K562 (cell line): ENCODE measurements around the gene DEDD. TPM values are rescaled to one million over a fixed set of nuclear protein-coding genes. Genes with fewer than 3 reads are reported as not detected.

ENCODE experiments used
- ATAC-seq: fragments of 200-7000 bp; cut with Tn5 transposase; 3 replicates; pipeline ENCODE4 v1.9.1; 2020; ENCODE audit warnings: moderate library complexity
- BruUV-seq: library from RNA; stranded (reverse); fragments of 400-500 nt; replicated peaks from 2 replicates; lab custom pipeline; 2021; lab: Mats Ljungman, UMichigan
- CTCF ChIA-PET: fragments of 300-600 bp; formaldehyde crosslinking; extraction: SDS; loops from one replicate; lab custom pipeline; 2021; ENCODE audit warnings: low intra/inter-chr PET ratio; lab: Yijun Ruan, JAX
- POLR2A ChIA-PET: fragments of 300-600, 350-650 bp; sonication (Branson Sonifier 250); formaldehyde crosslinking; extraction: SDS; loops from one replicate; lab custom pipeline; 2021; ENCODE audit warnings: antibody characterized with exemption, inconsistent platforms; lab: Yijun Ruan, JAX
- DNase-seq, 4 experiments: peaks; one replicate each; pipeline versions ENCODE4 v3.0.0 to v3.0.0-alpha.2; 2011 to 2018; ENCODE audit warnings: low spot score in 3 of 4, mixed read lengths in 3 of 4; ENCODE audit errors: extremely low read depth in 1 of 4
- FAIRE-seq: peaks from 2 replicates; lab custom pipeline; 2011; peaks lifted over from hg19 to GRCh38; lab: Jason Lieb, UNC
- H2AFZ ChIP-seq: 2 replicates; pipeline ENCODE4 v1.6.0; 2011; ENCODE audit warnings: low read depth, low read length, control low read depth, inconsistent platforms
- H3K27ac ChIP-seq: fragments of 200-600 bp; 3 replicates; pipeline ENCODE4 v1.8.0; 2011; ENCODE audit warnings: low read depth, mild to moderate bottlenecking, control low read depth, inconsistent platforms, low read length, moderate library complexity, mixed read lengths; ENCODE audit errors: extremely low read depth
- H3K27me3 ChIP-seq, 2 experiments: fragments of 300-600 bp in 1 of 2; 2 replicates in 1 of 2; 3 replicates in 1 of 2; pipeline versions ENCODE4 v1.6.0 to v1.8.0; 2011; ENCODE audit warnings: inconsistent platforms in 2 of 2, low read length in 2 of 2, mild to moderate bottlenecking in 1 of 2, mixed read lengths in 1 of 2, moderate library complexity in 1 of 2; ENCODE audit not compliant: control insufficient read depth in 2 of 2, insufficient read depth in 2 of 2
- H3K36me3 ChIP-seq: fragments of 300-600 bp; 3 replicates; pipeline ENCODE4 v1.8.0; 2011; ENCODE audit warnings: mild to moderate bottlenecking, low read length, inconsistent platforms; ENCODE audit not compliant: control insufficient read depth, insufficient read depth
- H3K4me1 ChIP-seq, 2 experiments: fragments of 200-600 bp in 1 of 2; replicated peaks in 1 of 2; 2 replicates in 1 of 2; 3 replicates in 1 of 2; pipeline versions ENCODE4 v1.5.1 to v1.8.0; 2011; ENCODE audit warnings: inconsistent platforms in 2 of 2, low read length in 2 of 2, mild to moderate bottlenecking in 1 of 2, mixed read lengths in 1 of 2, moderate library complexity in 1 of 2; ENCODE audit not compliant: control insufficient read depth in 2 of 2, insufficient read depth in 2 of 2
- H3K4me2 ChIP-seq: 2 replicates; pipeline ENCODE4 v1.6.1; 2011; ENCODE audit warnings: low read length, control low read depth, inconsistent platforms, mixed read lengths; ENCODE audit not compliant: insufficient read depth
- H3K4me3 ChIP-seq: fragments of 200-600 bp; sonication (generic), shearing (Covaris generic); 2 replicates; pipeline ENCODE4 v1.5.1; 2016; ENCODE audit warnings: control low read depth, inconsistent platforms
- H3K79me2 ChIP-seq: fragments of 200-600 bp; 3 replicates; pipeline ENCODE4 v1.8.0; 2011; ENCODE audit warnings: low read length, inconsistent platforms; ENCODE audit not compliant: control insufficient read depth, insufficient read depth
- H3K9ac ChIP-seq, 2 experiments: 2 replicates each; pipeline versions ENCODE4 v1.6.0 to v1.6.1; 2011; ENCODE audit warnings: low read depth in 2 of 2, low read length in 2 of 2, control low read depth in 1 of 2, inconsistent platforms in 1 of 2, mild to moderate bottlenecking in 1 of 2, mixed read lengths in 1 of 2; ENCODE audit not compliant: insufficient read depth in 1 of 2
- H3K9me1 ChIP-seq: one replicate; pipeline ENCODE4 v1.6.0; 2011; ENCODE audit warnings: inconsistent platforms, mild to moderate bottlenecking, low read length, moderate library complexity; ENCODE audit not compliant: control insufficient read depth, insufficient read depth
- H3K9me3 ChIP-seq: replicated peaks from 2 replicates; pipeline ENCODE4 v1.5.1; 2011; ENCODE audit warnings: low read depth, low read length, inconsistent platforms; ENCODE audit not compliant: control insufficient read depth, insufficient read depth
- H4K20me1 ChIP-seq: replicated peaks from 2 replicates; pipeline ENCODE4 v1.6.1; 2011; ENCODE audit warnings: low read length, inconsistent platforms, mixed read lengths; ENCODE audit not compliant: control insufficient read depth, insufficient read depth
- RBFOX2 ChIP-seq: fragments of 200-400 bp; formaldehyde crosslinking; IDR thresholded peaks from 2 replicates; pipeline ENCODE4 v1.6.1; 2017; ENCODE audit warnings: low read depth, mild to moderate bottlenecking, low read length, moderate library complexity
- TFAM ChIP-seq: fragments of 250-450 bp; sonication (Bioruptor Pico); conservative IDR thresholded peaks from 2 replicates; pipeline ENCODE4 v1.5.0; 2021; ENCODE audit warnings: mild to moderate bottlenecking, moderate library complexity
- whole genome bisulfite sequencing: fragments of 100-300 bp; shearing (Covaris generic); methylation state at CpG from one replicate; pipeline ENCODE4 v1.1.6; 2016; ENCODE audit warnings: low coverage, mixed read lengths; ENCODE audit not compliant: insufficient coverage; ENCODE audit errors: missing lambda C conversion rate; 5-methylcytosine and 5-hydroxymethylcytosine counted together
- in situ Hi-C: fragments of 300-500 bp; cut with MboI; formaldehyde crosslinking; loops from 4 replicates; pipeline ENCODE4 v1.15.0; 2018; ENCODE audit warnings: inconsistent platforms, mixed read lengths
- intact Hi-C: fragments of 100-400 bp; cut with micrococcal nuclease; formaldehyde crosslinking; loops from 2 replicates; pipeline ENCODE4 v1.14.2; 2022
- polyA plus RNA-seq, 8 experiments: library from polyadenylated mRNA; depleted of rRNA in 4 of 8; stranded (reverse) in 5 of 8; unstranded in 3 of 8; fragments of >200 nt; fragmentation: Nextera tagmentation in 2 of 8; fragmentation: Illumina TruSeq in 1 of 8; extraction: Ambion mirVana in 2 of 8; extraction: Trizol in 1 of 8; gene quantifications; 2 replicates each; pipeline versions ENCODE4 v1.2.1 to v1.2.3, GENCODE V29; 2011 to 2014; ENCODE audit warnings: inconsistent platforms in 1 of 8, missing spikeins in 1 of 8
- total RNA-seq, 7 experiments: library from RNA; depleted of rRNA in 6 of 7; stranded (reverse); fragments of >200 nt in 6 of 7; fragmentation: Illumina TruSeq in 2 of 7; extraction: Trizol in 2 of 7; gene quantifications; 2 replicates each; pipeline versions ENCODE4 v1.2.1 to v1.2.3, GENCODE V29; 2011 to 2021; ENCODE audit warnings: low replicate concordance in 1 of 7
- TF ChIP-seq, protein P1 (sequence below), 2 experiments: fragments of 450-650 bp; IDR thresholded peaks; 2 replicates each; pipeline ENCODE4 v1.6.1; 2018; ENCODE audit warnings: mild to moderate bottlenecking in 2 of 2, low read depth in 1 of 2; ENCODE audit not compliant: partially characterized antibody in 2 of 2
- TF ChIP-seq, protein P2 (sequence below), 3 experiments: IDR thresholded peaks in 2 of 3; conservative IDR thresholded peaks in 1 of 3; 2 replicates each; pipeline ENCODE4 v1.5.1; 2011 to 2012; ENCODE audit warnings: low read length in 3 of 3, mild to moderate bottlenecking in 3 of 3, control low read depth in 2 of 3, improper control_type of control experiment in 1 of 3, inconsistent platforms in 1 of 3, low read depth in 1 of 3, mixed read lengths in 1 of 3, moderate library complexity in 1 of 3; ENCODE audit not compliant: insufficient read depth in 2 of 3

DEDD gene
- total and polyA plus RNA-seq, 9 of the 15 experiments (the other 6 are each of a cell fraction or from before 2014, with no cell fraction given): 11.6 to 41.0 (median 16.8) TPM

DNA sequence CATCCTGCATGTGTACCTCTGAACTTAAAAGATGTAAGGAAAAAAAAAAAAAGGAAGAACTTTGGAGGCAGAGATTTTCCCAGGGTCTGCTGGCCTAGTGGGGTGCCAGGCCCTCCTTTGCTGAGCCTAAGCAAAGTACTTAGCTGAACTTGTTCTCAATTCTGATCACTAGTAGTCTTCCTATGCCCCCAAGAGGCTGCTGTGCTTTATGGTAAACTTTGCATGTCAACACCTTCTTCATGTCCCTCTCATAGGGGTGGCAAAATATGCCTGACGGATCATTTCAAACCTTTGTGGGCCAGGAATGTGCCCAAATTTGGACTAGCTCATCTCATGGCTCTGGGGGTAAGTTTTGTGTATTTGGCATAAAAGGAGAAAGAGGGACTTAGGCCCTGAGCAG is 25.4 kb upstream of the DEDD start:
- no peak overlapping the region for H3K4me3 ChIP-seq
- ChIA-PET POLR2A (interaction anchor here (0.6 to 2.2 kb wide), 9 partner anchors 8 to 450 kb away, joined by 3 to 10 read pairs (median 3); partner anchors contain the start of genes DEDD and PPOX), CTCF (interaction anchor here (0.6 kb wide), 1 partner anchor 322 kb away, joined by 3 read pairs; no protein-coding TSS in a partner anchor)
- TF ChIP-seq TFAM (CRISPR knock-in tag) (no peak), RBFOX2 (no peak)
- TF ChIP-seq, protein P1, sequence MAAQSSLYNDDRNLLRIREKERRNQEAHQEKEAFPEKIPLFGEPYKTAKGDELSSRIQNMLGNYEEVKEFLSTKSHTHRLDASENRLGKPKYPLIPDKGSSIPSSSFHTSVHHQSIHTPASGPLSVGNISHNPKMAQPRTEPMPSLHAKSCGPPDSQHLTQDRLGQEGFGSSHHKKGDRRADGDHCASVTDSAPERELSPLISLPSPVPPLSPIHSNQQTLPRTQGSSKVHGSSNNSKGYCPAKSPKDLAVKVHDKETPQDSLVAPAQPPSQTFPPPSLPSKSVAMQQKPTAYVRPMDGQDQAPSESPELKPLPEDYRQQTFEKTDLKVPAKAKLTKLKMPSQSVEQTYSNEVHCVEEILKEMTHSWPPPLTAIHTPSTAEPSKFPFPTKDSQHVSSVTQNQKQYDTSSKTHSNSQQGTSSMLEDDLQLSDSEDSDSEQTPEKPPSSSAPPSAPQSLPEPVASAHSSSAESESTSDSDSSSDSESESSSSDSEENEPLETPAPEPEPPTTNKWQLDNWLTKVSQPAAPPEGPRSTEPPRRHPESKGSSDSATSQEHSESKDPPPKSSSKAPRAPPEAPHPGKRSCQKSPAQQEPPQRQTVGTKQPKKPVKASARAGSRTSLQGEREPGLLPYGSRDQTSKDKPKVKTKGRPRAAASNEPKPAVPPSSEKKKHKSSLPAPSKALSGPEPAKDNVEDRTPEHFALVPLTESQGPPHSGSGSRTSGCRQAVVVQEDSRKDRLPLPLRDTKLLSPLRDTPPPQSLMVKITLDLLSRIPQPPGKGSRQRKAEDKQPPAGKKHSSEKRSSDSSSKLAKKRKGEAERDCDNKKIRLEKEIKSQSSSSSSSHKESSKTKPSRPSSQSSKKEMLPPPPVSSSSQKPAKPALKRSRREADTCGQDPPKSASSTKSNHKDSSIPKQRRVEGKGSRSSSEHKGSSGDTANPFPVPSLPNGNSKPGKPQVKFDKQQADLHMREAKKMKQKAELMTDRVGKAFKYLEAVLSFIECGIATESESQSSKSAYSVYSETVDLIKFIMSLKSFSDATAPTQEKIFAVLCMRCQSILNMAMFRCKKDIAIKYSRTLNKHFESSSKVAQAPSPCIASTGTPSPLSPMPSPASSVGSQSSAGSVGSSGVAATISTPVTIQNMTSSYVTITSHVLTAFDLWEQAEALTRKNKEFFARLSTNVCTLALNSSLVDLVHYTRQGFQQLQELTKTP (IDR thresholded peaks at IDR 0.05; ENCODE audit: low read depth in 1 of 2, partially characterized antibody in 2 of 2): no peak
- TF ChIP-seq, protein P2, sequence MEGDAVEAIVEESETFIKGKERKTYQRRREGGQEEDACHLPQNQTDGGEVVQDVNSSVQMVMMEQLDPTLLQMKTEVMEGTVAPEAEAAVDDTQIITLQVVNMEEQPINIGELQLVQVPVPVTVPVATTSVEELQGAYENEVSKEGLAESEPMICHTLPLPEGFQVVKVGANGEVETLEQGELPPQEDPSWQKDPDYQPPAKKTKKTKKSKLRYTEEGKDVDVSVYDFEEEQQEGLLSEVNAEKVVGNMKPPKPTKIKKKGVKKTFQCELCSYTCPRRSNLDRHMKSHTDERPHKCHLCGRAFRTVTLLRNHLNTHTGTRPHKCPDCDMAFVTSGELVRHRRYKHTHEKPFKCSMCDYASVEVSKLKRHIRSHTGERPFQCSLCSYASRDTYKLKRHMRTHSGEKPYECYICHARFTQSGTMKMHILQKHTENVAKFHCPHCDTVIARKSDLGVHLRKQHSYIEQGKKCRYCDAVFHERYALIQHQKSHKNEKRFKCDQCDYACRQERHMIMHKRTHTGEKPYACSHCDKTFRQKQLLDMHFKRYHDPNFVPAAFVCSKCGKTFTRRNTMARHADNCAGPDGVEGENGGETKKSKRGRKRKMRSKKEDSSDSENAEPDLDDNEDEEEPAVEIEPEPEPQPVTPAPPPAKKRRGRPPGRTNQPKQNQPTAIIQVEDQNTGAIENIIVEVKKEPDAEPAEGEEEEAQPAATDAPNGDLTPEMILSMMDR (IDR thresholded peaks at IDR 0.05 in 2 of 3, conservative IDR thresholded peaks at IDR 0.05 in 1 of 3; ENCODE audit: insufficient read depth in 2 of 3, low read depth in 1 of 3, low read length in 3 of 3): peak in 2 of 3 experiments; percentile 11 to 21; a peak in 1 of 6 replicates
- peaks cover 52% of the 10 kb centered on the region for H3K79me2 ChIP-seq
- no peak overlapping the region for H3K4me2 ChIP-seq
- peaks cover 39 to 48% of the 10 kb centered on the region in 2 experiments for H3K4me1 ChIP-seq
- no peaks in the 10 kb centered on the region for H4K20me1 ChIP-seq
- no peaks in the 10 kb centered on the region for H3K9me3 ChIP-seq
- DNase-seq: no peak
- intact Hi-C loops: loop anchor here (2.0 kb wide), 1 partner anchor 19 kb away; the partner anchor contains the start of gene B4GALT3
- H3K27me3 ChIP-seq: no peaks in the 10 kb centered on the region
- WGBS: 83% methylated on average over 1 of the region's 1 CpG
- in situ Hi-C loops: no loop called here
- no peak overlapping the region for H3K27ac ChIP-seq
- H3K36me3 ChIP-seq: peaks cover 45% of the 10 kb centered on the region
- no peak for FAIRE-seq
- BruUV-seq: no TSS peak
- H2AFZ ChIP-seq: no peak overlapping the region
- no peaks in the 10 kb centered on the region for H3K9me1 ChIP-seq
- no peak overlapping the region; a peak in 1 of 4 replicates for H3K9ac ChIP-seq
- no peak for ATAC-seq
